ENCODE data around the gene MCC. TPM values are rescaled to one million over a fixed set of nuclear protein-coding genes. Genes with fewer than 3 reads are reported as not detected.

Gene MCC
- polyA plus RNA-seq, 2 of the 4 experiments (the other 2 are of a cell fraction) = 0.09 to 0.10 TPM

- no peak for TF ChIP-seq TP53 (CRISPR knock-in tag; IDR thresholded peaks at IDR 0.05)
- no peak for TF ChIP-seq KDM5A (IDR thresholded peaks at IDR 0.05)
Observed at GRCh38 chr5:113280541-113280940, 207.7 kb downstream of the MCC start (continued).

GRCh38 chr5:113278976-113279375 is 209.3 kb downstream of the MCC start:
- no peak overlapping the region for H3K27ac ChIP-seq
- no peak for ATAC-seq
- TF ChIP-seq CHD4 (IDR thresholded peaks at IDR 0.05; ENCODE audit: borderline replicate concordance) = no peak
- no peak for TF ChIP-seq PHF8 (IDR thresholded peaks at IDR 0.05; ENCODE audit: borderline replicate concordance, low read depth)
- no peak for TF ChIP-seq HOXA7 (CRISPR knock-in tag; IDR thresholded peaks at IDR 0.05)
- no peak for TF ChIP-seq USF2 (IDR thresholded peaks at IDR 0.05)
- no peak for TF ChIP-seq ZFP36 (IDR thresholded peaks at IDR 0.05; ENCODE audit: borderline replicate concordance, partially characterized antibody)
- no peak for TF ChIP-seq CBX2 (IDR thresholded peaks at IDR 0.05; ENCODE audit: borderline replicate concordance, low read depth)
- TF ChIP-seq EHF (CRISPR knock-in tag; IDR thresholded peaks at IDR 0.05) = no peak
- TF ChIP-seq HES2 (IDR thresholded peaks at IDR 0.05) = no peak
- no peak for TF ChIP-seq SMC3 (IDR thresholded peaks at IDR 0.05)
- no peak for TF ChIP-seq HDAC2 (IDR thresholded peaks at IDR 0.05)
- no peak for TF ChIP-seq BCL3 (IDR thresholded peaks at IDR 0.05)
- TF ChIP-seq FOSL2 (IDR thresholded peaks at IDR 0.05) = no peak
- no peak for TF ChIP-seq FOSL2 (CRISPR knock-in tag; IDR thresholded peaks at IDR 0.05)
- no peak for TF ChIP-seq ELK1 (IDR thresholded peaks at IDR 0.05; ENCODE audit: low read depth, low read length)
- no peak overlapping the region for H3K4me2 ChIP-seq
- H3K9me3 ChIP-seq = no peaks in the 10 kb centered on the region
- 10% methylated on average over 4 of the region's 4 CpGs for WGBS (ENCODE audit: missing lambda C conversion rate)
- H3K4me1 ChIP-seq = no peaks in the 10 kb centered on the region
- ChIA-PET CTCF (no interaction called here), POLR2A (no interaction called here)
- H3K4me3 ChIP-seq = no peak overlapping the region
- no peak for DNase-seq (ENCODE audit: low read depth in 1 of 2, low spot score in 1 of 2)
- FAIRE-seq = no peak

- 49% methylated on average over 8 of the region's 8 CpGs for WGBS (ENCODE audit: missing lambda C conversion rate)
- Histone ChIP-seq H3K4me2 (no peak overlapping the region), H3K4me3 (no peak overlapping the region), H3K9me3 (no peaks in the 10 kb centered on the region), H3K27ac (no peak overlapping the region), H3K4me1 (no peaks in the 10 kb centered on the region)
- TF ChIP-seq KDM5A (IDR thresholded peaks at IDR 0.05) = no peak
- no peak for TF ChIP-seq RNF2 (IDR thresholded peaks at IDR 0.05; ENCODE audit: borderline replicate concordance, low read depth)
- no peak for TF ChIP-seq ZFP36 (IDR thresholded peaks at IDR 0.05; ENCODE audit: borderline replicate concordance, partially characterized antibody)
- TF ChIP-seq JUN (IDR thresholded peaks at IDR 0.05) = no peak
- TF ChIP-seq GATA3 (IDR thresholded peaks at IDR 0.05; ENCODE audit: borderline replicate concordance) = no peak
- TF ChIP-seq RARB (CRISPR knock-in tag; IDR thresholded peaks at IDR 0.05) = no peak
- TF ChIP-seq HEYL (CRISPR knock-in tag; IDR thresholded peaks at IDR 0.05) = no peak
- TF ChIP-seq CEBPB (IDR thresholded peaks at IDR 0.05) = no peak
- no peak for TF ChIP-seq PHF8 (IDR thresholded peaks at IDR 0.05; ENCODE audit: borderline replicate concordance, low read depth)
- FAIRE-seq = no peak
- POLR2A ChIA-PET = no interaction called here
- CTCF ChIA-PET = interaction anchor here (0.7 kb wide), 1 partner anchor 201 kb away, joined by 5 read pairs; no protein-coding TSS in a partner anchor
- no peak for DNase-seq (ENCODE audit: low read depth in 1 of 2, low spot score in 1 of 2)
- ATAC-seq = no peak
Observed at GRCh38 chr5:113276493-113276892, 211.8 kb downstream of the MCC start.

Measured in A549 (cell line).